Keratinocyte (primary cell): ENCODE results near the gene INPP5E.

ENCODE experiments used
- EZH2 ChIP-seq: IDR thresholded peaks from one replicate; pipeline ENCODE4 v1.6.1; 2012; ENCODE audit warnings: inconsistent platforms, mild to moderate bottlenecking, low read length, moderate library complexity
- TF ChIP-seq, protein P1 (sequence below), 3 experiments: IDR thresholded peaks in 1 of 3; conservative IDR thresholded peaks in 1 of 3; optimal IDR thresholded peaks in 1 of 3; 2 replicates in 2 of 3; 3 replicates in 1 of 3; pipeline versions ENCODE3 to v1.5.1; 2011; ENCODE audit warnings: low read length in 3 of 3, mild to moderate bottlenecking in 3 of 3, moderate library complexity in 2 of 3, control low read depth in 1 of 3, inconsistent platforms in 1 of 3; ENCODE audit not compliant: insufficient read depth in 2 of 3; ENCODE audit errors: extremely low read depth in 1 of 3

- TF ChIP-seq, protein P1, sequence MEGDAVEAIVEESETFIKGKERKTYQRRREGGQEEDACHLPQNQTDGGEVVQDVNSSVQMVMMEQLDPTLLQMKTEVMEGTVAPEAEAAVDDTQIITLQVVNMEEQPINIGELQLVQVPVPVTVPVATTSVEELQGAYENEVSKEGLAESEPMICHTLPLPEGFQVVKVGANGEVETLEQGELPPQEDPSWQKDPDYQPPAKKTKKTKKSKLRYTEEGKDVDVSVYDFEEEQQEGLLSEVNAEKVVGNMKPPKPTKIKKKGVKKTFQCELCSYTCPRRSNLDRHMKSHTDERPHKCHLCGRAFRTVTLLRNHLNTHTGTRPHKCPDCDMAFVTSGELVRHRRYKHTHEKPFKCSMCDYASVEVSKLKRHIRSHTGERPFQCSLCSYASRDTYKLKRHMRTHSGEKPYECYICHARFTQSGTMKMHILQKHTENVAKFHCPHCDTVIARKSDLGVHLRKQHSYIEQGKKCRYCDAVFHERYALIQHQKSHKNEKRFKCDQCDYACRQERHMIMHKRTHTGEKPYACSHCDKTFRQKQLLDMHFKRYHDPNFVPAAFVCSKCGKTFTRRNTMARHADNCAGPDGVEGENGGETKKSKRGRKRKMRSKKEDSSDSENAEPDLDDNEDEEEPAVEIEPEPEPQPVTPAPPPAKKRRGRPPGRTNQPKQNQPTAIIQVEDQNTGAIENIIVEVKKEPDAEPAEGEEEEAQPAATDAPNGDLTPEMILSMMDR (optimal IDR thresholded peaks at IDR 0.05 in 1 of 3, IDR thresholded peaks at IDR 0.05 in 1 of 3, conservative IDR thresholded peaks at IDR 0.05 in 1 of 3; ENCODE audit: extremely low read depth in 1 of 3, insufficient read depth in 2 of 3, low read length in 3 of 3): no peak
- no peak for TF ChIP-seq EZH2
Measured at GRCh38 chr9:136423432-136424146, 16.1 kb downstream of the INPP5E start.
